Transverse colon (tissue), 4 donors: ENCODE measurements around the gene TMEM255B. TPM values are rescaled to one million over a fixed set of nuclear protein-coding genes. Genes with fewer than 3 reads are reported as not detected.

ENCODE experiments used
- DNase-seq: peaks from one replicate; pipeline ENCODE4 v3.0.0-alpha.2; 2019
- H3K27ac ChIP-seq, 4 donors: fragments of 200-600 bp; sonication (generic); 2 replicates each; pipeline ENCODE4 v1.5.1; 2016 to 2018; ENCODE audit warnings: inconsistent platforms in 4 of 4
- H3K27me3 ChIP-seq: fragments of 200-600 bp; sonication (generic); 2 replicates; pipeline ENCODE4 v1.5.1; 2017; ENCODE audit warnings: inconsistent platforms
- H3K36me3 ChIP-seq, 4 donors: fragments of 200-600 bp; sonication (generic); 2 replicates each; pipeline ENCODE4 v1.5.1; 2017 to 2019; ENCODE audit warnings: inconsistent platforms in 4 of 4
- H3K4me1 ChIP-seq, 4 donors: fragments of 200-600 bp; sonication (generic); 2 replicates each; pipeline ENCODE4 v1.5.1; 2017 to 2020; ENCODE audit warnings: inconsistent platforms in 4 of 4
- H3K4me3 ChIP-seq, 4 donors: fragments of 200-600 bp; sonication (generic); 1 replicate in 1 of 4; 2 replicates in 3 of 4; pipeline versions ENCODE4 v1.5.1 to v1.6.1; 2017 to 2019; ENCODE audit warnings: inconsistent platforms in 4 of 4
- H3K9me3 ChIP-seq, 2 donors: fragments of 200-600 bp; sonication (generic); 2 replicates each; pipeline ENCODE4 v1.5.1; 2017 to 2019; ENCODE audit warnings: inconsistent platforms in 2 of 2
- EP300 ChIP-seq: sonication (generic); formaldehyde crosslinking; IDR thresholded peaks from one replicate; pipeline ENCODE4 v1.6.1; 2017; ENCODE audit warnings: antibody characterized with exemption, low read depth
- POLR2A ChIP-seq: fragments of 450-650 bp; IDR thresholded peaks from one replicate; pipeline ENCODE4 v1.6.1; 2016; ENCODE audit warnings: antibody characterized with exemption, mild to moderate bottlenecking, moderate library complexity
- POLR2AphosphoS5 ChIP-seq, 3 donors: sonication (generic); formaldehyde crosslinking; IDR thresholded peaks; one replicate each; pipeline ENCODE4 v1.6.1; 2016; ENCODE audit warnings: antibody characterized with exemption in 3 of 3
- WGBS, 2 donors: methylation state at CpG; one replicate each; pipeline ENCODE4 v1.1.5; 2018; ENCODE audit warnings: low coverage in 1 of 2; 5-methylcytosine and 5-hydroxymethylcytosine counted together
- in situ Hi-C, 4 donors: fragments of 200-750 bp; cut with MboI; loops; one replicate each; pipeline versions ENCODE4 v1.15.0 to v1.15.1; 2017; ENCODE audit warnings: low sequenced_read_pairs in 3 of 4, low pct_ligation_motif_present in 1 of 4, low pct_unique_long_range_greater_than_20kb in 1 of 4
- intact Hi-C: fragments of 100-400 bp; cut with DNase I; formaldehyde crosslinking; loops from one replicate; pipeline ENCODE4 v1.15.1; 2023; ENCODE audit warnings: low total_unique reads
- total RNA-seq, 4 donors: library from RNA; depleted of rRNA; stranded (reverse); fragments of >200 nt; gene quantifications; one replicate each; pipeline ENCODE4 v1.1.0, GENCODE V29; 2016
- TF ChIP-seq, protein P1 (sequence below), 5 experiments: fragments of 200-600 bp in 3 of 5; fragments of 450-650 bp in 2 of 5; sonication (generic) in 3 of 5; IDR thresholded peaks; 1 replicate in 2 of 5; 2 replicates in 3 of 5; pipeline ENCODE4 v1.5.1; 2016 to 2017; ENCODE audit warnings: antibody characterized with exemption in 5 of 5, inconsistent platforms in 3 of 5, mild to moderate bottlenecking in 2 of 5, moderate library complexity in 1 of 5

Gene TMEM255B
- total RNA-seq, 4 donors from 2014 or later, result 0.79 to 27.7 (median 9.4) TPM

- Histone ChIP-seq H3K36me3 (peaks cover 0 to 5% (median 0%) of the 10 kb centered on the region in 4 donors), H3K4me1 (peaks cover 6 to 37% (median 34%) of the 10 kb centered on the region in 4 donors), H3K27ac (peak overlapping the region; percentile 27 to 66 (median 50)), H3K4me3 (no peak overlapping the region), H3K27me3 (no peaks in the 10 kb centered on the region), H3K9me3 (no peaks in the 10 kb centered on the region)
- no peak for TF ChIP-seq EP300
- TF ChIP-seq POLR2A, result peak; percentile 18
- TF ChIP-seq, protein P1, sequence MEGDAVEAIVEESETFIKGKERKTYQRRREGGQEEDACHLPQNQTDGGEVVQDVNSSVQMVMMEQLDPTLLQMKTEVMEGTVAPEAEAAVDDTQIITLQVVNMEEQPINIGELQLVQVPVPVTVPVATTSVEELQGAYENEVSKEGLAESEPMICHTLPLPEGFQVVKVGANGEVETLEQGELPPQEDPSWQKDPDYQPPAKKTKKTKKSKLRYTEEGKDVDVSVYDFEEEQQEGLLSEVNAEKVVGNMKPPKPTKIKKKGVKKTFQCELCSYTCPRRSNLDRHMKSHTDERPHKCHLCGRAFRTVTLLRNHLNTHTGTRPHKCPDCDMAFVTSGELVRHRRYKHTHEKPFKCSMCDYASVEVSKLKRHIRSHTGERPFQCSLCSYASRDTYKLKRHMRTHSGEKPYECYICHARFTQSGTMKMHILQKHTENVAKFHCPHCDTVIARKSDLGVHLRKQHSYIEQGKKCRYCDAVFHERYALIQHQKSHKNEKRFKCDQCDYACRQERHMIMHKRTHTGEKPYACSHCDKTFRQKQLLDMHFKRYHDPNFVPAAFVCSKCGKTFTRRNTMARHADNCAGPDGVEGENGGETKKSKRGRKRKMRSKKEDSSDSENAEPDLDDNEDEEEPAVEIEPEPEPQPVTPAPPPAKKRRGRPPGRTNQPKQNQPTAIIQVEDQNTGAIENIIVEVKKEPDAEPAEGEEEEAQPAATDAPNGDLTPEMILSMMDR (IDR thresholded peaks at IDR 0.05), result peak in 1 of 5 experiments; percentile 29
- peak in 1 of 3 donors; percentile 42 for TF ChIP-seq POLR2AphosphoS5 (IDR thresholded peaks at IDR 0.05)
- intact Hi-C loops, result no loop called here
- in situ Hi-C loops, result no loop called here
- WGBS, 2 donors, result 76 to 90% methylated on average over 2 to 18 of the region's 18 CpGs
- peak; percentile 79 for DNase-seq
These were observed 89.6 kb downstream of the TMEM255B start for GRCh38 chr13:113848431-113849260.

- Histone ChIP-seq H3K36me3 (peaks cover 0 to 5% (median 0%) of the 10 kb centered on the region in 4 donors), H3K4me3 (no peak overlapping the region), H3K4me1 (peaks cover 15 to 46% (median 43%) of the 10 kb centered on the region in 4 donors), H3K9me3 (no peaks in the 10 kb centered on the region), H3K27ac (peak overlapping the region; percentile 12 to 66 (median 50)), H3K27me3 (no peaks in the 10 kb centered on the region)
- in situ Hi-C loops (no loop called here), intact Hi-C loops (no loop called here)
- WGBS, 2 donors, result 58 to 68% methylated on average over 3 of the region's 3 CpGs
- TF ChIP-seq POLR2AphosphoS5 (IDR thresholded peaks at IDR 0.05) (no peak), POLR2A (no peak), EP300 (no peak)
- TF ChIP-seq, protein P1 (IDR thresholded peaks at IDR 0.05), result no peak
- DNase-seq, result no peak
These were observed 90.5 kb downstream of the TMEM255B start for GRCh38 chr13:113849546-113849945.

DNA sequence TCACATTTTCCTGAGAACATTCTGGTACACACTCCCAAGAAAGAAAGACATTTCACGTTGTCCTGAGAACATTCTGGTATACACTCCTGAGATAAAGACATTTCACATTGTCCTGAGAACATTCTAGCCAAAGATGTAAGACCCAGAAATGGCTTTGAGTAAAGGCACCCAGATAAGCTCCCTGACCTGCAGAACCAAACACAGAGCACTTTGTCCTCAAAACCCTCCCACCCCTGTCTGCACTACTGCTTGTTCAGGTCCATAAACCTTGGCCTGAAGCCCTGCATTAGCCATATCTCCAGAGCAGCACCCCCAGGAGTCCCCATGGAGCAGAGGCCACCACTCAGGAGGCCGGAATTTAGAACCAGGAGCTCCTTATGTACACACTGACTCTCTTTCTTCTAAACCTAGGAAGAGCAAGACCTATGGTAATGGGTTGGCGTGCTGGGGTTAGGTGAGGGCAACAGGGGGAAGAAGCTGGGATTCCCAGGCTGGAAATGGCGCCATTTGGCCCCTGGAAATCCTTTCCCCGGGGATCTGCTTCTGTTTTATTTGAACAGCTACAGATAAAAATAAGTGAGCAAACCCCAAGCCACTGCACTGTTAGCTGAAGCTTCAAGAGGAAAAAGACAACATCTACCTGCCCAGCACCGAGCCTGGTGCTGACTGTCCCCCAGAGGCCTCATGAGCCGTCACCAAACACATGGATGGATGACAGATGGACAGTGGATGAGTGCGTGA, 91.1 kb downstream of the TMEM255B start:
- peaks cover 0 to 5% (median 0%) of the 10 kb centered on the region in 4 donors for H3K36me3 ChIP-seq
- TF ChIP-seq, protein P1 (IDR thresholded peaks at IDR 0.05), result no peak
- TF ChIP-seq POLR2AphosphoS5 (IDR thresholded peaks at IDR 0.05), result no peak
- no peak for TF ChIP-seq EP300
- TF ChIP-seq POLR2A, result no peak
- no peaks in the 10 kb centered on the region for H3K27me3 ChIP-seq
- no peak overlapping the region for H3K4me3 ChIP-seq
- DNase-seq, result no peak
- intact Hi-C loops (no loop called here), in situ Hi-C loops (no loop called here)
- peak overlapping the region in 2 of 4 donors; percentile 62 to 66 for H3K27ac ChIP-seq
- H3K4me1 ChIP-seq, result peaks cover 21 to 52% (median 49%) of the 10 kb centered on the region in 4 donors
- WGBS, 2 donors, result 78 to 79% methylated on average over 5 to 8 of the region's 8 CpGs
- H3K9me3 ChIP-seq, result no peaks in the 10 kb centered on the region
